ENCODE results near the gene RNASEH2A. TPM values are rescaled to one million over a fixed set of nuclear protein-coding genes. Genes with fewer than 3 reads are reported as not detected.

RNASEH2A gene
- total RNA-seq, 3 donors from 2014 or later, result 5.2 to 8.8 (median 8.5) TPM

GRCh38 chr19:12828494-12828893, 22.1 kb downstream of the RNASEH2A start:
- Histone ChIP-seq H3K9me3 (no peaks in the 10 kb centered on the region), H3K4me1 (peaks cover under 1 to 3% of the 10 kb centered on the region in 2 donors), H3K27me3 (peaks cover 5 to 80% of the 10 kb centered on the region in 2 donors), H3K4me3 (no peak overlapping the region), H3K36me3 (no peaks in the 10 kb centered on the region), H3K27ac (no peak overlapping the region)
- DNase-seq (ENCODE audit: low spot score in 2 of 2), result no peak
- intact Hi-C loops (cut with DNase I; ENCODE audit: low total_unique reads), result no loop called here
- TF ChIP-seq POLR2AphosphoS5 (IDR thresholded peaks at IDR 0.05) (no peak), POLR2A (IDR thresholded peaks at IDR 0.05) (no peak), CTCF (IDR thresholded peaks at IDR 0.05) (no peak)

GRCh38 chr19:12833418-12833737, 27.0 kb downstream of the RNASEH2A start:
- intact Hi-C loops (cut with DNase I; ENCODE audit: low total_unique reads), result no loop called here
- DNase-seq (ENCODE audit: low spot score in 2 of 2), result no peak
- H3K4me1 ChIP-seq, result peaks cover 5 to 6% of the 10 kb centered on the region in 2 donors
- peaks cover 14 to 91% of the 10 kb centered on the region in 2 donors for H3K27me3 ChIP-seq
- no peaks in the 10 kb centered on the region for H3K36me3 ChIP-seq
- H3K27ac ChIP-seq, result no peak overlapping the region
- no peak for TF ChIP-seq POLR2A (IDR thresholded peaks at IDR 0.05)
- no peak for TF ChIP-seq POLR2AphosphoS5 (IDR thresholded peaks at IDR 0.05)
- TF ChIP-seq CTCF (IDR thresholded peaks at IDR 0.05), result no peak
- H3K9me3 ChIP-seq, result no peaks in the 10 kb centered on the region
- peak overlapping the region in 2 of 3 donors; percentile 43 to 65 for H3K4me3 ChIP-seq

- peaks cover 18 to 95% of the 10 kb centered on the region in 2 donors for H3K27me3 ChIP-seq
- no peak for DNase-seq (ENCODE audit: low spot score in 2 of 2)
- peak overlapping the region; percentile 19 to 65 (median 43) for H3K4me3 ChIP-seq
- no peak for TF ChIP-seq CTCF (IDR thresholded peaks at IDR 0.05)
- TF ChIP-seq POLR2A (IDR thresholded peaks at IDR 0.05), result no peak
- intact Hi-C loops (cut with DNase I; ENCODE audit: low total_unique reads), result no loop called here
- H3K9me3 ChIP-seq, result no peaks in the 10 kb centered on the region
- H3K36me3 ChIP-seq, result no peaks in the 10 kb centered on the region
- H3K4me1 ChIP-seq, result peaks cover 10% of the 10 kb centered on the region in 2 donors
- no peak overlapping the region for H3K27ac ChIP-seq
Observed at GRCh38 chr19:12833738-12834565, 27.6 kb downstream of the RNASEH2A start.

GRCh38 chr19:12834566-12834943, 28.2 kb downstream of the RNASEH2A start, which contains the start of gene RTBDN:
Gene RTBDN (minus strand): TSS chr19:12834579. CDS start chr19:12829979, 4,600 bp downstream.
- no peaks in the 10 kb centered on the region for H3K36me3 ChIP-seq
- DNase-seq (ENCODE audit: low spot score in 2 of 2), result no peak
- H3K4me1 ChIP-seq, result peaks cover 10% of the 10 kb centered on the region in 2 donors
- intact Hi-C loops (cut with DNase I; ENCODE audit: low total_unique reads), result no loop called here
- H3K4me3 ChIP-seq, result peak within 1 kb of the TSS; percentile 19 to 65 (median 43)
- no peaks in the 10 kb centered on the region for H3K9me3 ChIP-seq
- H3K27ac ChIP-seq, result no peak within 1 kb of the TSS
- TF ChIP-seq CTCF (IDR thresholded peaks at IDR 0.05) (no peak), POLR2A (IDR thresholded peaks at IDR 0.05) (no peak), POLR2AphosphoS5 (IDR thresholded peaks at IDR 0.05) (no peak)
- peaks cover 18 to 95% of the 10 kb centered on the region in 2 donors for H3K27me3 ChIP-seq

- no peak overlapping the region for H3K27ac ChIP-seq
- no peak for DNase-seq (ENCODE audit: low spot score in 2 of 2)
- no peaks in the 10 kb centered on the region for H3K36me3 ChIP-seq
- H3K27me3 ChIP-seq, result peaks cover 18 to 95% of the 10 kb centered on the region in 2 donors
- TF ChIP-seq POLR2A (IDR thresholded peaks at IDR 0.05) (no peak), CTCF (IDR thresholded peaks at IDR 0.05) (no peak), POLR2AphosphoS5 (IDR thresholded peaks at IDR 0.05) (no peak)
- H3K4me3 ChIP-seq, result peak overlapping the region in 1 of 3 donors; percentile 11
- no peaks in the 10 kb centered on the region for H3K9me3 ChIP-seq
- H3K4me1 ChIP-seq, result peaks cover 10% of the 10 kb centered on the region in 2 donors
- intact Hi-C loops (cut with DNase I; ENCODE audit: low total_unique reads), result no loop called here
Observed at GRCh38 chr19:12834976-12835757, 28.8 kb downstream of the RNASEH2A start.
